Esophagus squamous epithelium (tissue), 5 donors: Measurements from ENCODE around the gene E4F1. TPM values are rescaled to one million over a fixed set of nuclear protein-coding genes. Genes with fewer than 3 reads are reported as not detected.
A peak's percentile ranks its signal among the peaks of the same experiment; 100 is the strongest.

Experiments used
- DNase-seq: peaks from one replicate; lab custom pipeline; 2025; lab: John Stamatoyannopoulos, UW
- H3K27ac ChIP-seq, 4 donors: fragments of 200-600 bp; sonication (generic); one replicate each; pipeline ENCODE4 v1.5.1; 2016 to 2019; ENCODE audit warnings: mild to moderate bottlenecking in 1 of 4
- H3K27me3 ChIP-seq, 4 donors: fragments of 200-600 bp; sonication (generic); 1 replicate in 3 of 4; 2 replicates in 1 of 4; pipeline versions ENCODE4 v1.5.1 to v1.6.0; 2017 to 2021; ENCODE audit warnings: antibody characterized with exemption in 1 of 4
- H3K36me3 ChIP-seq, 3 donors: fragments of 200-600 bp; sonication (generic); one replicate each; pipeline ENCODE4 v1.5.1; 2016 to 2019
- H3K4me1 ChIP-seq, 3 donors: fragments of 200-600 bp; sonication (generic); one replicate each; pipeline ENCODE4 v1.5.1; 2017 to 2019
- H3K4me3 ChIP-seq, 4 donors: fragments of 200-600 bp; sonication (generic); 1 replicate in 3 of 4; 2 replicates in 1 of 4; pipeline ENCODE4 v1.5.1; 2016 to 2019; ENCODE audit warnings: mild to moderate bottlenecking in 2 of 4, moderate library complexity in 1 of 4
- H3K9me3 ChIP-seq, 3 donors: fragments of 200-600 bp; sonication (generic); one replicate each; pipeline ENCODE4 v1.5.1; 2016 to 2019
- POLR2A ChIP-seq, 4 donors: fragments of 450-650 bp; IDR thresholded peaks; one replicate each; pipeline ENCODE4 v1.6.1; 2017; ENCODE audit warnings: antibody characterized with exemption in 4 of 4, mild to moderate bottlenecking in 4 of 4, moderate library complexity in 3 of 4
- WGBS, 2 donors: methylation state at CpG; one replicate each; pipeline ENCODE4 v1.1.5; 2018; 5-methylcytosine and 5-hydroxymethylcytosine counted together
- intact Hi-C: fragments of 100-400 bp; cut with DNase I; formaldehyde crosslinking; loops from one replicate; pipeline ENCODE4 v1.15.0; 2022
- total RNA-seq, 4 donors: library from RNA; depleted of rRNA; stranded (reverse); fragments of >200 nt; gene quantifications; one replicate each; pipeline ENCODE4 v1.1.0, GENCODE V29; 2016
- TF ChIP-seq, protein P1 (sequence below), 6 experiments: fragments of 450-650 bp in 4 of 6; fragments of 200-600 bp in 2 of 6; sonication (generic) in 2 of 6; IDR thresholded peaks; one replicate each; pipeline ENCODE4 v1.5.1; 2016 to 2019; ENCODE audit warnings: antibody characterized with exemption in 6 of 6, mild to moderate bottlenecking in 4 of 6, moderate library complexity in 4 of 6
- donor health status: DM: yes; HTN: yes; CAD: no.

E4F1 gene
- total RNA-seq, 4 donors from 2014 or later: 16.8 to 25.6 (median 19.2) TPM

DNA sequence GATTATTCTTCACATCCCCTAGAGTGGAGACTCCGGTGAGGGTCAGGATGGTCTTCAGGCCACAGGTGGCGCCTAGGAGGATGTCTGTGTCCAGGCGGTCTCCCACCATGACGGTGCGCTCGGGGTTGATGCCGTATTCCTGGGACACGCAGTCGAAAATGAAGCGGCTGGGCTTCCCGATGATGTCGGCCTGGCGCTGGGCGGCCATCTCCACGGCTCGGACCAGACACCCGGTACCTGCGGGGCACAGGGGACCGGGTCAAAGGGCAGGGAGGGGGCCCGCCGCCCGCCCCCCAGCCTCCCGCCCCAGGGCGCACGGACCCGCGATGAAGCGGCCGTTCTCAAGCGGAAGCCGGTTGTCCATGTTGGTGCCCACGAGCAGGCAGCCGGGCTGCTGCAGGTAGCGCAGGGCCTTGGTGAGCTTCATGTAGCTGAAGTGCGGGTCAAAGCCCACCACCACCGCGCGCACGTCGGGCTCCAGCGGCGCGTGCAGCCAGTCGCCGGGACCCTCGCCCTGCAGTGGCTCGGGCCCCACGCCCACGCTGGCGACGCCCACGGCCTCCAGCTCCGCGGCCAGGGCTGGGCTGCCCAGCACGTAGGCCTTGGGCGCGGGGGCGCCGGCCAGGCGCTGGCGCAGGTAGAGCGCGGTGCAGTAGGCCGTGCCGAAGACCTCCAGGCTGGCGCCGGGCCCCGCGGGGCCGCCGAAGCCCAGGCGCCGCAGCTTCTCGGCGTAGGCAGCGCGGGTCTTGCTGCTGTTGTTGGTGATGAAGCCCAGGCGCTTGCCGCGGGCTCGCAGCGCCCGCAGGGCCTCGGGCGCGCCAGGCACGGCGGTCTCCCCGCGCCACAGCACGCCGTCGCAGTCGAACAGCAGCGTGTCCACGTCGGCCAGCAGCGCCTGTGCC is 9.3 kb upstream of the E4F1 start:
- H3K27ac ChIP-seq: peak overlapping the region; percentile 44 to 89 (median 84)
- WGBS, 2 donors: 4 to 5% methylated on average over 4 to 9 of the region's 98 CpGs
- no peaks in the 10 kb centered on the region for H3K27me3 ChIP-seq
- TF ChIP-seq POLR2A (IDR thresholded peaks at IDR 0.05): no peak
- TF ChIP-seq, protein P1, sequence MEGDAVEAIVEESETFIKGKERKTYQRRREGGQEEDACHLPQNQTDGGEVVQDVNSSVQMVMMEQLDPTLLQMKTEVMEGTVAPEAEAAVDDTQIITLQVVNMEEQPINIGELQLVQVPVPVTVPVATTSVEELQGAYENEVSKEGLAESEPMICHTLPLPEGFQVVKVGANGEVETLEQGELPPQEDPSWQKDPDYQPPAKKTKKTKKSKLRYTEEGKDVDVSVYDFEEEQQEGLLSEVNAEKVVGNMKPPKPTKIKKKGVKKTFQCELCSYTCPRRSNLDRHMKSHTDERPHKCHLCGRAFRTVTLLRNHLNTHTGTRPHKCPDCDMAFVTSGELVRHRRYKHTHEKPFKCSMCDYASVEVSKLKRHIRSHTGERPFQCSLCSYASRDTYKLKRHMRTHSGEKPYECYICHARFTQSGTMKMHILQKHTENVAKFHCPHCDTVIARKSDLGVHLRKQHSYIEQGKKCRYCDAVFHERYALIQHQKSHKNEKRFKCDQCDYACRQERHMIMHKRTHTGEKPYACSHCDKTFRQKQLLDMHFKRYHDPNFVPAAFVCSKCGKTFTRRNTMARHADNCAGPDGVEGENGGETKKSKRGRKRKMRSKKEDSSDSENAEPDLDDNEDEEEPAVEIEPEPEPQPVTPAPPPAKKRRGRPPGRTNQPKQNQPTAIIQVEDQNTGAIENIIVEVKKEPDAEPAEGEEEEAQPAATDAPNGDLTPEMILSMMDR (IDR thresholded peaks at IDR 0.05): no peak
- no peaks in the 10 kb centered on the region for H3K9me3 ChIP-seq
- DNase-seq: no peak
- peak overlapping the region; percentile 59 to 92 (median 86) for H3K4me3 ChIP-seq
- peaks cover 2 to 16% (median 5%) of the 10 kb centered on the region in 3 donors for H3K36me3 ChIP-seq
- intact Hi-C loops: no loop called here
- H3K4me1 ChIP-seq: peaks cover 20 to 40% (median 25%) of the 10 kb centered on the region in 3 donors

DNA sequence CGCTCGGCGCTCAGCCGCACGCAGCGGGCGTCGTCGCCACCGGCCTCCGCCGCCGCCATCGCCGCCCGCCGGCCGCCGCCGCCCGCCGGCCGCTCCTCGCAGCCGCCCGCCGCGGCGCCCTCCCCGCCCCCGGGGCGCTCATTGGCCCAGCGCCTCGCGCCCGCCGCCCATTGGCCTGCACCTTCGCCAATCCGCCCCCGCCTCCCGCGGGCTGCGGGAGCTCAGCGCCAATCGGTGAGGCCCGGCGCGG is 8.7 kb upstream of the E4F1 start, which contains the start of gene PGP:
Gene PGP, minus strand, starts transcription at position 122 of the 250 bp plus-strand sequence. Its CDS starts 63 bp downstream, at position 59.
- intact Hi-C loops: no loop called here
- Histone ChIP-seq H3K36me3 (peaks cover 0 to 10% (median 0%) of the 10 kb centered on the region in 3 donors), H3K9me3 (no peaks in the 10 kb centered on the region), H3K4me1 (peaks cover 20 to 40% (median 25%) of the 10 kb centered on the region in 3 donors), H3K4me3 (peak within 1 kb of the TSS; percentile 67 to 92 (median 86)), H3K27ac (peak within 1 kb of the TSS; percentile 80 to 95 (median 92)), H3K27me3 (no peaks in the 10 kb centered on the region)
- TF ChIP-seq POLR2A (IDR thresholded peaks at IDR 0.05): no peak
- TF ChIP-seq, protein P1 (IDR thresholded peaks at IDR 0.05): no peak
- DNase-seq: no peak
- no CpG with 5 or more reads among the region's 48 CpGs for WGBS, 2 donors

DNA sequence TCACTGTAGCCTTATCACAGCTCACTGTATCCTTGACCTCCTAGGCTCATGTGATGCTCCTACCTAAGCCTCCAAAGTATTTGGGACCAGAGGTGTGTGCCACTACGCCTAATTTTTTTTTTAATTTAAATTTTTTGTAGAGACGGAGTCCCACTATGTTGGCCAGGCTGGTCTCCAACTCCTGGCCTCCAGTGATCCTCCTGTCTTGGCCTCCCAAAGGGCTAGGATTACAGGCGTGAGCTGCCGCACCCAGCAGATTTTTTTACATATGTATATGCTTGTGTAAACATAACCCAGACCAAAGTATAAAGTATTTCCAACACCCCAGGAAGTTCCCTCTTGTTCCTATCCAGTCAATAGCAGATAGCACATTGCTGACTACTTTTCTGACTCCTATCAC is 7.1 kb upstream of the E4F1 start:
- H3K4me1 ChIP-seq: peaks cover 20 to 40% (median 25%) of the 10 kb centered on the region in 3 donors
- H3K27me3 ChIP-seq: no peaks in the 10 kb centered on the region
- no peak overlapping the region for H3K4me3 ChIP-seq
- intact Hi-C loops: no loop called here
- H3K27ac ChIP-seq: no peak overlapping the region
- H3K36me3 ChIP-seq: no peaks in the 10 kb centered on the region
- TF ChIP-seq, protein P1 (IDR thresholded peaks at IDR 0.05): no peak
- TF ChIP-seq POLR2A (IDR thresholded peaks at IDR 0.05): no peak
- no peak for DNase-seq
- no peaks in the 10 kb centered on the region for H3K9me3 ChIP-seq
- WGBS, 2 donors: 90 to 95% methylated on average over 4 of the region's 4 CpGs

DNA sequence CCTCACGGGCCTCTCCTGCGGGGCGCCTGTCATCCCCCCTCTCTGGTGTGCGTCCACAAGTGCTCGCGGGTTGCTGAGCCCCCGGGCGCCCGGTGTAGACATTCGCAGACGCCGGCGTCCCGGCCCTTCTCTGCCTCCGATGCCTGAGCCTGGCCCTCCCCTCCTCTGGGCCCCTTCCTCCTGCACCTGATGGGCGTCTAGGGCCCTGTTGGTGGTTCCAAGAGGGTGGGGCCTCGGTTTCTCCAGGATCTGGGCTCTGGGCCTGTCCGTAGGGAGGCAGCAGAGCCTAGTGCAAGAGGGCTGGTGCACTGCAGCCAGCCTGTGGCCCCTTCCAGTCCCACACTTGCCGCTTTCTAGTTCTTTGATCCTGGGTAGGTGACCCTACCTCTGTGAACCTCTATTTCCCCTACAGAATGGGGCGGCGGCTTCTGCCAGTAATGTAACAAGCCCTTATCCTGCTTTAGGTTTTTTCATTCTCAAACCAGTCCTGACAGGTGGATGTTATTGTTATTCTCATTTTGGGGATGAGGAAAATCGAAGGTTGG is 623 bp downstream of the E4F1 start:
- DNase-seq: no peak
- no peaks in the 10 kb centered on the region for H3K9me3 ChIP-seq
- peak overlapping the region; percentile 81 to 99 (median 81) for H3K4me3 ChIP-seq
- peaks cover 4 to 23% (median 8%) of the 10 kb centered on the region in 3 donors for H3K36me3 ChIP-seq
- no peaks in the 10 kb centered on the region for H3K27me3 ChIP-seq
- TF ChIP-seq, protein P1 (IDR thresholded peaks at IDR 0.05): peak in 1 of 6 experiments; percentile 25
- no peak for TF ChIP-seq POLR2A (IDR thresholded peaks at IDR 0.05)
- intact Hi-C loops: no loop called here
- H3K27ac ChIP-seq: peak overlapping the region; percentile 89 to 95 (median 94)
- peaks cover 12 to 45% (median 20%) of the 10 kb centered on the region in 3 donors for H3K4me1 ChIP-seq
- 7 to 13% methylated on average over 6 of the region's 22 CpGs for WGBS, 2 donors
